CD4-positive, alpha-beta T cell (primary cell): ENCODE results near the gene C3. TPM values are rescaled to one million over a fixed set of nuclear protein-coding genes. Genes with fewer than 3 reads are reported as not detected.

Experiments used
- ATAC-seq: fragments of 200-7000 bp; cut with Tn5 transposase; one replicate; pipeline ENCODE4 v1.10.0; 2022; ENCODE audit warnings: mild to moderate bottlenecking; ENCODE audit not compliant: poor library complexity
- CTCF ChIA-PET: fragments of 350-600 bp; sonication (Branson Sonifier 250); formaldehyde crosslinking; loops from one replicate; lab custom pipeline; 2021; ENCODE audit warnings: antibody characterized with exemption, inconsistent platforms; lab: Charles Lee
- POLR2A ChIA-PET: fragments of 350-600 bp; sonication (Branson Sonifier 250); formaldehyde crosslinking; loops from one replicate; lab custom pipeline; 2021; ENCODE audit warnings: antibody characterized with exemption, inconsistent platforms; lab: Charles Lee
- DNase-seq, 14 experiments: peaks; one replicate each; pipeline ENCODE4 v3.0.0-alpha.2; 2013 to 2020; ENCODE audit warnings: mixed read lengths in 2 of 14
- H3K27ac ChIP-seq, 2 donors: one replicate each; pipeline versions ENCODE4 v1.5.1 to v1.7.0; 2013; ENCODE audit warnings: low read length in 2 of 2, low read depth in 1 of 2, mild to moderate bottlenecking in 1 of 2
- H3K27me3 ChIP-seq, 2 experiments: 1 replicate in 1 of 2; 2 replicates in 1 of 2; pipeline versions ENCODE4 v1.6.1 to v1.7.0; 2013; ENCODE audit warnings: low read length in 2 of 2, control low read depth in 1 of 2, mild to moderate bottlenecking in 1 of 2, moderate library complexity in 1 of 2; ENCODE audit not compliant: insufficient read depth in 2 of 2, control insufficient read depth in 1 of 2
- H3K36me3 ChIP-seq: one replicate; pipeline ENCODE4 v1.6.1; 2013; ENCODE audit warnings: low read length, control low read depth; ENCODE audit not compliant: insufficient read depth
- H3K4me1 ChIP-seq: one replicate; pipeline ENCODE4 v1.6.1; 2013; ENCODE audit warnings: low read length, control low read depth; ENCODE audit not compliant: insufficient read depth
- H3K4me3 ChIP-seq: one replicate; pipeline ENCODE4 v1.5.1; 2013; ENCODE audit warnings: mild to moderate bottlenecking, low read length, moderate library complexity
- H3K9me3 ChIP-seq, 2 experiments: 1 replicate in 1 of 2; 2 replicates in 1 of 2; pipeline versions ENCODE4 v1.6.1 to v1.7.0; 2013; ENCODE audit warnings: low read length in 2 of 2, mild to moderate bottlenecking in 2 of 2, control low read depth in 1 of 2, moderate library complexity in 1 of 2; ENCODE audit not compliant: control insufficient read depth in 1 of 2, insufficient read depth in 1 of 2
- H3K27ac Mint-ChIP-seq: one replicate; pipeline ENCODE4 v1.8.0; 2020; ENCODE audit warnings: mixed read lengths
- H3K27me3 Mint-ChIP-seq: one replicate; pipeline ENCODE4 v1.8.0; 2021; ENCODE audit warnings: mixed read lengths
- H3K36me3 Mint-ChIP-seq: one replicate; pipeline ENCODE4 v1.8.0; 2021; ENCODE audit warnings: low read depth, mixed read lengths
- H3K4me1 Mint-ChIP-seq: one replicate; pipeline ENCODE4 v1.8.0; 2021; ENCODE audit warnings: low read depth, mixed read lengths
- H3K4me3 Mint-ChIP-seq: one replicate; pipeline ENCODE4 v1.8.0; 2020; ENCODE audit warnings: mild to moderate bottlenecking, mixed read lengths
- H3K9me3 Mint-ChIP-seq: one replicate; pipeline ENCODE4 v1.8.0; 2020; ENCODE audit warnings: mixed read lengths
- CTCF ChIP-seq: fragments of 200-600 bp; IDR thresholded peaks from one replicate; pipeline ENCODE4 v1.8.0; 2022; ENCODE audit warnings: antibody characterized with exemption, mild to moderate bottlenecking
- intact Hi-C, 2 experiments: fragments of 100-400 bp; cut with DNase I in 1 of 2; cut with micrococcal nuclease in 1 of 2; formaldehyde crosslinking; loops; one replicate each; pipeline versions ENCODE4 v1.15.1 to v1.9.0; 2023 to 2025; cut with DNase I, micrococcal nuclease
- total RNA-seq, 174 experiments: library from RNA in 2 of 174; stranded (reverse) in 2 of 174; gene quantifications; one replicate each; pipeline ENCODE4 v1.2.3 and lab custom pipeline; 2021 to 2026

C3 gene
- total RNA-seq, 2 experiments from 2014 or later, result 0.55 TPM; not detected in 1

DNA sequence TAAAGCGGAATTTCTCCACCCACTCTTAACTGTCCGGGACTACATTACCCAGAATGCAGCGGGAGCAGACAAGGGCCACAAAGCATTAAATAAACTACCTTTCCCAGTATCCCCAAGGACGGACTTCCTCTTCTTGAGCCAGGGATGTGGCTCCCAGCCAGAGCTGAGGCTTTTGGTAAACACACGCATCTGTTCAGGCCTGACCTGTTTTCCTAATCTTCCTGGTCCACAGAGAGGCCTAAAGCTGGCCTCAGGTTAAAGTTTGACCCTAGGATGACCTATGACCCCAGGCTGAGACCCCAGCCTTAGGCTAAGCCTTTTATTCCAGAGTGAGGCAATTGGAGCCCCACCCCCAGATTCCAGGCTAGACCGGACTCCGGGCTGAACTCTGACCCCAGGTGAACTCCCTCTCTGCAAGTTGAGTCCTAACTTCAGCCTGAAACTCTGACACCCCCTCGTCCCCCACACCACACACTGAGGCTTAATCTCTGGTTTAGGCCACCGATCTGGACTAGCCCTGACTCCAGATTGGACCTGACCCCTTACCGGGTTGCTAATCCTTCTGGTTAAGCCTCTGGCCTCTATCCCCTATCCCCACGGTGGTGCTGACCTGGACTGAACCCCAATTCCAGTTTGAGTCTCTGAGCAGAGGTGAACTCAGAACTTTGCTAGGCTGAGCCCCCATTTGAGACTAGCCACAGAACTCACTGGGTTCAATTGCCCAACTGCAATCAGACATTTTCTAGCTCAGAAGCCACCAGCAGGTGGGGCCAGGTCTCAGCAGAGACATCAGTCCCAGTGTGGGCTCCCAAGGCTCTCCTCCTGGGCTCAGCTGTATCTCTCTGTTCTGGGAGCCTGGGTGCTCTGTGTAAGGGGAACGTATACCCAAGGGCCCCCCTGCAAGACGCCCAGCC lies 17.7 kb upstream of the C3 start:
- Histone ChIP-seq H3K9me3 (no peaks in the 10 kb centered on the region), H3K36me3 (peaks cover 12% of the 10 kb centered on the region), H3K27ac (peak overlapping the region; percentile 29 to 72), H3K4me1 (peaks cover 56% of the 10 kb centered on the region), H3K4me3 (peak overlapping the region; percentile 57), H3K27me3 (no peaks in the 10 kb centered on the region)
- ATAC-seq, result peak; percentile 10
- peak overlapping the region; percentile 85 for H3K27ac Mint-ChIP-seq
- CTCF ChIA-PET, result interaction anchor here (1.0 to 3.6 kb wide), 15 partner anchors 15 to 221 kb away, joined by 3 to 45 read pairs (median 4); partner anchors contain the start of genes SH2D3A and VAV1
- peak; percentile 52 to 90 (median 70) for DNase-seq
- H3K4me1 Mint-ChIP-seq, result peaks cover 44% of the 10 kb centered on the region
- intact Hi-C loops, result loop anchor here (1.0 to 5.0 kb wide), 11 partner anchors 15 to 794 kb away; partner anchors contain the start of genes ALKBH7 (in 1 of the 2), CRB3 (in 1 of the 2) and SH2D3A (in 1 of the 2)
- peak overlapping the region; percentile 97 for H3K4me3 Mint-ChIP-seq
- H3K9me3 Mint-ChIP-seq, result no peaks in the 10 kb centered on the region
- H3K27me3 Mint-ChIP-seq, result no peaks in the 10 kb centered on the region
- peak; percentile 80 for TF ChIP-seq CTCF
- H3K36me3 Mint-ChIP-seq, result peaks cover 19% of the 10 kb centered on the region
- POLR2A ChIA-PET, result interaction anchor here (0.6 to 4.4 kb wide), 28 partner anchors 9 to 891 kb away, joined by 3 to 44 read pairs (median 4); partner anchors contain the start of genes KHSRP, PET100, SH2D3A and TNFSF14

DNA sequence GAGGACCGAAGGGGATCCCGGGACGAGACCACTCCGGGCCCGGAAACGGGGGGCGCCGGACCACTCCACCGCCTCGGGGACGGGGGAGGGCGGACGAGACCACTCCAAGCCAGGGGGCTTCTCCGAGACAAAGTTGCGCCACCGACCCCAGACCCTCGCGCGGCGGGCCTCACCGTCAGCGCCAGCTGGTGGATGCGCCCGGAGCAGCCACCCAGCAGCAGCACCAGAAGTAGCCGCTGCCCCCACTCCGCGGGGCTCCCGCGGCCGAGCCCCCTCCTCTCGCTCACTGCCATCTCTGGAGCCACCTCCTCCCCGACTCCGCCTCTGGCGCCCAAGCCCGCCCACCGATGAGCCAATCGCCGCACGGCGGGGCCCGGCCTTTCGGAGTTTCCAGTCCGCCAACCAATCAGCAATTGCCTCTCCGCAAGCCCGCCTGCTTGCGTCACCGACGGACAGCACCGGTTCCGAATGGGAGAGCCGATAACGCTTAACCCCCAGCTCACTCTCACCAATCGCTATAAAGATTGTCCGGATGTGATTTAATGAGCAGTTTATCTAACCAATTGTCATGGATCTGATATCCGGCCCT lies 16.9 kb upstream of the C3 start, which contains the start of gene GPR108:
TSS of gene GPR108 (minus strand) at position 297 of the 589 bp plus-strand sequence. CDS start at position 293, 4 bp downstream.
- ChIA-PET POLR2A (interaction anchor here (0.6 to 4.4 kb wide), 24 partner anchors 8 to 892 kb away, joined by 3 to 44 read pairs (median 5); partner anchors contain the start of genes KHSRP, PET100, SH2D3A and TNFSF14), CTCF (interaction anchor here (1.0 to 3.6 kb wide), 9 partner anchors 16 to 221 kb away, joined by 3 to 45 read pairs (median 6); partner anchors contain the start of genes TNFSF14 and VAV1)
- Mint-ChIP-seq H3K9me3 (no peaks in the 10 kb centered on the region), H3K4me3 (peak within 1 kb of the TSS; percentile 97), H3K4me1 (peaks cover 44% of the 10 kb centered on the region), H3K27ac (peak within 1 kb of the TSS; percentile 85), H3K27me3 (no peaks in the 10 kb centered on the region), H3K36me3 (peaks cover 20% of the 10 kb centered on the region)
- Histone ChIP-seq H3K27ac (peak within 1 kb of the TSS; percentile 74 to 92), H3K9me3 (no peaks in the 10 kb centered on the region), H3K4me3 (peak within 1 kb of the TSS; percentile 77), H3K36me3 (peaks cover 19% of the 10 kb centered on the region), H3K4me1 (peaks cover 56% of the 10 kb centered on the region), H3K27me3 (no peaks in the 10 kb centered on the region)
- intact Hi-C loops, result loop anchor here (1.0 to 5.0 kb wide), 7 partner anchors 16 to 795 kb away; partner anchors contain the start of genes ALKBH7 (in 1 of the 2), CRB3 (in 1 of the 2) and SH2D3A (in 1 of the 2)
- ATAC-seq (peak; percentile 79), DNase-seq (peak; percentile 97 to 100 (median 99))
- no peak for TF ChIP-seq CTCF

DNA sequence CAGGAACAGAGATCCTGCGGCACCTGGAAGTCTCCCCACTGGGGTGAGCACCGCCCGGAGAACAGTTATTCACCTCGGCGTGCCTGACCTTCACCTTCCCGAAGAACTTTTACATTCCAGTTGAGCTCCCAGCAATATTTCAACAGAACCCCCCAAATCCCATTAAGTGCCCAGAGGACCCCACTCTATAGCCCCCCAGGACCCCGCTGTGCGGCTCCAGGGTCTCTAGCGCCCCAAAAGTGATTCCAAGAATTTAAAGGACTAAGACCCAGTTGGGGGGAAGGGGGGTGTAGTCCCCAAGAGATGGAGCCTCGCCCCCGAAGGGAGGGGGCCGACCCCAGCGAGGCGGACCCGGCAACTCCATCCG lies 16.4 kb upstream of the C3 start:
- ATAC-seq (no peak), DNase-seq (no peak)
- H3K4me3 Mint-ChIP-seq, result peak overlapping the region; percentile 95
- peaks cover 22% of the 10 kb centered on the region for H3K36me3 Mint-ChIP-seq
- Histone ChIP-seq H3K36me3 (peaks cover 24% of the 10 kb centered on the region), H3K4me3 (peak overlapping the region; percentile 77), H3K27ac (peak overlapping the region; percentile 74 to 92), H3K4me1 (peaks cover 56% of the 10 kb centered on the region), H3K9me3 (no peaks in the 10 kb centered on the region), H3K27me3 (no peaks in the 10 kb centered on the region)
- H3K4me1 Mint-ChIP-seq, result peaks cover 44% of the 10 kb centered on the region
- CTCF ChIA-PET, result interaction anchor here (0.6 to 3.6 kb wide), 10 partner anchors 31 to 220 kb away, joined by 3 to 45 read pairs (median 6); partner anchors contain the start of genes SH2D3A, TNFSF14 and VAV1
- H3K27me3 Mint-ChIP-seq, result no peaks in the 10 kb centered on the region
- H3K27ac Mint-ChIP-seq, result peak overlapping the region; percentile 85
- H3K9me3 Mint-ChIP-seq, result no peaks in the 10 kb centered on the region
- no peak for TF ChIP-seq CTCF
- intact Hi-C loops, result loop anchor here (1.0 to 5.0 kb wide), 8 partner anchors 16 to 795 kb away; partner anchors contain the start of genes ALKBH7 (in 1 of the 2), CRB3 (in 1 of the 2) and SH2D3A (in 1 of the 2)
- POLR2A ChIA-PET, result interaction anchor here (0.6 to 4.4 kb wide), 16 partner anchors 8 to 613 kb away, joined by 3 to 44 read pairs (median 6); partner anchors contain the start of genes KHSRP, SH2D3A, VAV1 and ZNF557
